ENCODE measurements around the gene ITGA8. TPM values are rescaled to one million over a fixed set of nuclear protein-coding genes. Genes with fewer than 3 reads are reported as not detected.

Gene ITGA8
- polyA plus RNA-seq, 1 donor (not counting 4 experiments of a cell fraction or from before 2014, with no cell fraction given): not detected

DNA sequence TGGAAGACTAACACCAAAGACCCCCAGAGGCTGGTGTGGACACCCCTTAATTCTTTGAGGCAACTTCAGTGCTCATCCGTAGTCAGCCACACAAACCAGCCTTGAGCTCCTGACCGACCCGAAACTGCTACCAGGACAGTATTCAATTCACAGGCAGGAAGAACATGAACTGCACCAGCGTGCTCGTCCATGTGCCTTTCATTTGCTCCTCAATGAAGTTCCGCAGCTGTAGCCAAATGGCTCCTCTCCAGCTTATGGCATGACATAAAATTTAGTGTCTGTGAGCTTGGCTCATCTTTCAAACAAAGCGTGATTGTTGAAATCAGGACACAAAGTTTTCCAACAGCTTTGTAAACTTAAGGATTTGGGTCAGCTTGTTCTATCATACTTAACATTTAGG lies 204.5 kb downstream of the ITGA8 start:
- H3K9me1 ChIP-seq (ENCODE audit: control insufficient read depth, extremely low read depth, insufficient read depth, low read length): no peaks in the 10 kb centered on the region
- DNase-seq (ENCODE audit: low read depth, low spot score) (no peak), FAIRE-seq (no peak)
- H3K4me2 ChIP-seq (ENCODE audit: control insufficient read depth, extremely low read depth, insufficient read depth, low read depth, low read length): no peak overlapping the region
- TF ChIP-seq, protein P1, sequence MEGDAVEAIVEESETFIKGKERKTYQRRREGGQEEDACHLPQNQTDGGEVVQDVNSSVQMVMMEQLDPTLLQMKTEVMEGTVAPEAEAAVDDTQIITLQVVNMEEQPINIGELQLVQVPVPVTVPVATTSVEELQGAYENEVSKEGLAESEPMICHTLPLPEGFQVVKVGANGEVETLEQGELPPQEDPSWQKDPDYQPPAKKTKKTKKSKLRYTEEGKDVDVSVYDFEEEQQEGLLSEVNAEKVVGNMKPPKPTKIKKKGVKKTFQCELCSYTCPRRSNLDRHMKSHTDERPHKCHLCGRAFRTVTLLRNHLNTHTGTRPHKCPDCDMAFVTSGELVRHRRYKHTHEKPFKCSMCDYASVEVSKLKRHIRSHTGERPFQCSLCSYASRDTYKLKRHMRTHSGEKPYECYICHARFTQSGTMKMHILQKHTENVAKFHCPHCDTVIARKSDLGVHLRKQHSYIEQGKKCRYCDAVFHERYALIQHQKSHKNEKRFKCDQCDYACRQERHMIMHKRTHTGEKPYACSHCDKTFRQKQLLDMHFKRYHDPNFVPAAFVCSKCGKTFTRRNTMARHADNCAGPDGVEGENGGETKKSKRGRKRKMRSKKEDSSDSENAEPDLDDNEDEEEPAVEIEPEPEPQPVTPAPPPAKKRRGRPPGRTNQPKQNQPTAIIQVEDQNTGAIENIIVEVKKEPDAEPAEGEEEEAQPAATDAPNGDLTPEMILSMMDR (optimal IDR thresholded peaks at IDR 0.05 in 1 of 3, IDR thresholded peaks at IDR 0.05 in 1 of 3, conservative IDR thresholded peaks at IDR 0.05 in 1 of 3; ENCODE audit: extremely low read depth in 1 of 3, insufficient read depth in 2 of 3, low read length in 3 of 3): no peak
- TF ChIP-seq EZH2 (IDR thresholded peaks at IDR 0.05; ENCODE audit: low read length): no peak
- H3K27ac ChIP-seq (ENCODE audit: control insufficient read depth, insufficient read depth, low read length): no peak overlapping the region
- H3K9me3 ChIP-seq (ENCODE audit: control insufficient read depth, low read depth, low read length): no peaks in the 10 kb centered on the region
- H3K4me3 ChIP-seq (ENCODE audit: control insufficient read depth in 2 of 3, extremely low read depth in 1 of 3, insufficient read depth in 2 of 3, low read depth in 1 of 3, low read length in 3 of 3): no peak overlapping the region
- no peaks in the 10 kb centered on the region for H3K27me3 ChIP-seq (ENCODE audit: control insufficient read depth, extremely low read depth, insufficient read depth, low read length)
- H3K9ac ChIP-seq (ENCODE audit: control insufficient read depth, extremely low read depth, insufficient read depth, low read length): no peak overlapping the region
- no peaks in the 10 kb centered on the region for H3K4me1 ChIP-seq (ENCODE audit: control insufficient read depth, extremely low read depth, insufficient read depth, low read length)
- no peaks in the 10 kb centered on the region for H3K79me2 ChIP-seq (ENCODE audit: control insufficient read depth, insufficient read depth, low read length)
- no peaks in the 10 kb centered on the region for H3K36me3 ChIP-seq (ENCODE audit: control insufficient read depth in 2 of 2, extremely low read depth in 1 of 2, insufficient read depth in 2 of 2, low read length in 2 of 2)
- dilution Hi-C loops (cut with MboI; ENCODE audit: extremely low pct_ligation_motif_present, low sequenced_read_pairs): no loop called here
- H4K20me1 ChIP-seq (ENCODE audit: control insufficient read depth, extremely low read depth, insufficient read depth, low read length): no peaks in the 10 kb centered on the region
- H2AFZ ChIP-seq (ENCODE audit: control insufficient read depth, low read length): no peak overlapping the region

DNA sequence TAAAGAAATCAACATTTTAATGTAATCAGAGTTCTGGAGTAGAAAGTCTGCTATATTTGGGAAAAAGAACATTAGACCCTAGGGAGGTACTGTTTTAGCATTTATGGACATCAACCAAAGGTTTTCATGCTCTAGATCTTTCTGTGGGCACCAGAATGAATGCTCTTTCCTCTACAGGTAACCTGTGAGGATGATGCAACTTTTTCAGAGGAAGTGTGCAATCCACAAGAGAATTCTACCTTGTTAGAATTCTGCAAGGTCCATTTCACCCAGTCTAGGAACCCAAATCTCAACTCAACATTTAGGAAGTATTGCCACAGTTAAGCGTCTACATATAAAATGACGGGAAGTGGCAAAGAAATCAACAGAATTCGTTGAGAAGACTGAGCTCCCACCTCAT lies 208.8 kb downstream of the ITGA8 start:
- no peaks in the 10 kb centered on the region for H3K9me1 ChIP-seq (ENCODE audit: control insufficient read depth, extremely low read depth, insufficient read depth, low read length)

More for the DNA sequence above, 208.8 kb downstream of the ITGA8 start:
- FAIRE-seq (no peak), DNase-seq (ENCODE audit: low read depth, low spot score) (no peak)
- Histone ChIP-seq H2AFZ (ENCODE audit: control insufficient read depth, low read length) (no peak overlapping the region), H3K27ac (ENCODE audit: control insufficient read depth, insufficient read depth, low read length) (no peak overlapping the region), H3K79me2 (ENCODE audit: control insufficient read depth, insufficient read depth, low read length) (no peaks in the 10 kb centered on the region), H3K27me3 (ENCODE audit: control insufficient read depth, extremely low read depth, insufficient read depth, low read length) (no peaks in the 10 kb centered on the region), H3K36me3 (ENCODE audit: control insufficient read depth in 2 of 2, extremely low read depth in 1 of 2, insufficient read depth in 2 of 2, low read length in 2 of 2) (no peaks in the 10 kb centered on the region), H3K9me3 (ENCODE audit: control insufficient read depth, low read depth, low read length) (peaks cover 2% of the 10 kb centered on the region), H3K4me1 (ENCODE audit: control insufficient read depth, extremely low read depth, insufficient read depth, low read length) (no peaks in the 10 kb centered on the region), H3K9ac (ENCODE audit: control insufficient read depth, extremely low read depth, insufficient read depth, low read length) (no peak overlapping the region), H4K20me1 (ENCODE audit: control insufficient read depth, extremely low read depth, insufficient read depth, low read length) (no peaks in the 10 kb centered on the region), H3K4me3 (ENCODE audit: control insufficient read depth in 2 of 3, extremely low read depth in 1 of 3, insufficient read depth in 2 of 3, low read depth in 1 of 3, low read length in 3 of 3) (no peak overlapping the region), H3K4me2 (ENCODE audit: control insufficient read depth, extremely low read depth, insufficient read depth, low read depth, low read length) (no peak overlapping the region)
- dilution Hi-C loops (cut with MboI; ENCODE audit: extremely low pct_ligation_motif_present, low sequenced_read_pairs): no loop called here
- no peak for TF ChIP-seq EZH2 (IDR thresholded peaks at IDR 0.05; ENCODE audit: low read length)
- TF ChIP-seq, protein P1 (optimal IDR thresholded peaks at IDR 0.05 in 1 of 3, IDR thresholded peaks at IDR 0.05 in 1 of 3, conservative IDR thresholded peaks at IDR 0.05 in 1 of 3; ENCODE audit: extremely low read depth in 1 of 3, insufficient read depth in 2 of 3, low read length in 3 of 3): no peak
